GM10266 (cell line): ENCODE data around the gene HIVEP3.

Experiments used
- DNase-seq: peaks from one replicate; pipeline ENCODE4 v3.0.0; 2012; ENCODE audit errors: extremely low spot score
- CTCF ChIP-seq: IDR thresholded peaks from 2 replicates; pipeline ENCODE4 v1.5.1; 2012; ENCODE audit warnings: mild to moderate bottlenecking, low read depth; ENCODE audit not compliant: control insufficient read depth, insufficient read depth; ENCODE audit errors: missing control alignments

HIVEP3 gene

GRCh38 chr1:41572224-41572623 lies 346.5 kb downstream of the HIVEP3 start:
- TF ChIP-seq CTCF, result no peak
- DNase-seq, result no peak

- no peak for DNase-seq
- TF ChIP-seq CTCF, result no peak
Measured at GRCh38 chr1:41571041-41571440, 347.7 kb downstream of the HIVEP3 start.

GRCh38 chr1:41568204-41568603 lies 350.5 kb downstream of the HIVEP3 start:
- no peak for TF ChIP-seq CTCF
- DNase-seq, result no peak

GRCh38 chr1:41566969-41567368 lies 351.8 kb downstream of the HIVEP3 start:
- DNase-seq, result no peak
- no peak for TF ChIP-seq CTCF

GRCh38 chr1:41566274-41566885 lies 352.3 kb downstream of the HIVEP3 start:
- no peak for TF ChIP-seq CTCF
- DNase-seq, result no peak

GRCh38 chr1:41564741-41565475 lies 353.8 kb downstream of the HIVEP3 start:
- TF ChIP-seq CTCF, result no peak
- DNase-seq, result no peak

GRCh38 chr1:41562328-41562727 lies 356.4 kb downstream of the HIVEP3 start:
- no peak for TF ChIP-seq CTCF

More at GRCh38 chr1:41562328-41562727, 356.4 kb downstream of the HIVEP3 start:
- DNase-seq, result no peak
